GM19324 (cell line): Measurements from ENCODE around the gene RBM20.
"Not testable (repeated sequence)": the region's sequence is repeated elsewhere in the genome, so short reads cannot be mapped to it uniquely, and the experiment has no call there.

Source experiments
- ATAC-seq: cut with Tn5 transposase; IDR thresholded peaks from one replicate; pipeline ENCODE4 v1.9.1; 2021; ENCODE audit warnings: mild to moderate bottlenecking, moderate library complexity; ENCODE audit not compliant: unreplicated experiment, low FRiP score

RBM20 gene

DNA sequence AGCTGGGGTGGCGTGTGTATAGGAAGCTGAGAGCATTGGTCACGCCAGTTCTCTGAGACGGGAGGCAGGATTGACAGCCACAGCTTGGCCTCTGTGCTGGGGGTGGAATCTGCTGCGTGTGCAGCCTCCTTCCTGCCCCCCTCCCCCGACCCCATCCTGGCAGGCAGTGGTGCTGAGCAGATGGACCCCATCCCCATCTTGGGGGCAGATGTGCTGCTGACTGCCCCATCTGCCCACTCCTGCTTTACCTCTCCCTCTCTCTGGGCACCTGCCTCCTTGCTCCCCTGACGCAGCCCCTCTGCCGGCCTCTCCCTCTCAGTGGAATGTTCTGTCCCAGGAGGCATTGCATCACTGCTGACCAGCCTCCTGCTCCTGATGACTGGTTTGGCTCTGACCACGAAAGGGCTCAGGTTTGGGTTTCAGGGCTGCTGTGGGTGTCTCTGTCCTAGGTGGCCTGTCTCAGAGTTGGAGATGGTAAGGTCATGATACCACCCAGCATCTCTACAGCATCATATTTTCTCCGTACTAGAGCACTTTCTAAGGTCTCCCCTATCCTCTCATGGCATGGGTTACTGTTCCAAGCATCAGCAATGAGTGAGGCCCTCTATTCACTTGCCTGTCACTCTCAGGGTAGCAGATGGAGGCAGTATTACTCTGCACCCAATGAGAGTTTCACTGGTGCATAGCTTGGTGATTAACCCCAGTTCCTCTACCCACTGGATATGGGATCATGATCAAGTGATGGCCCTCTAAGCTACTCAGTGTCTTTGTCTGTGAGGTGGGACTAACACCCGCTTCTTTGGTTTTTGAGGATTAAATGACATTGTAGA is 81.9 kb downstream of the RBM20 start:
- no peak for ATAC-seq

DNA sequence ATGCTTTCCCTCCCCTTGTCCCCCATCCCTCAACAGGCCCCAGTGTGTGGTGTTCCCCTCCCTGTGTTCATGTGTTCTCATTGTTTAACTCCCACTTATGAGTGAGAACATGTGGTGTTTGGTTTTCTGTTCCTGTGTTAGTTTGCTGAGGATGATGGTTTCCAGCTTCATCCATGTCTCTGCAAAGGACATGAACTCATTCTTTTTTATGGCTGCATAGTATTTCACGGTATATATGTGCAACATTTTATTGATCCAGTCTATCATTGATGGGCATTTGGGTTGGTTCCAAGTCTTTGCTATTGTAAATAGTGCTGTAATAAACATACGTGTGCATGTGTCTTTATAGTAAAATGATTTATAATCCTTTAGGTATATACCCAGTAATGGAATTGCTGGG is 83.6 kb downstream of the RBM20 start:
- not testable (repeated sequence) for ATAC-seq

DNA sequence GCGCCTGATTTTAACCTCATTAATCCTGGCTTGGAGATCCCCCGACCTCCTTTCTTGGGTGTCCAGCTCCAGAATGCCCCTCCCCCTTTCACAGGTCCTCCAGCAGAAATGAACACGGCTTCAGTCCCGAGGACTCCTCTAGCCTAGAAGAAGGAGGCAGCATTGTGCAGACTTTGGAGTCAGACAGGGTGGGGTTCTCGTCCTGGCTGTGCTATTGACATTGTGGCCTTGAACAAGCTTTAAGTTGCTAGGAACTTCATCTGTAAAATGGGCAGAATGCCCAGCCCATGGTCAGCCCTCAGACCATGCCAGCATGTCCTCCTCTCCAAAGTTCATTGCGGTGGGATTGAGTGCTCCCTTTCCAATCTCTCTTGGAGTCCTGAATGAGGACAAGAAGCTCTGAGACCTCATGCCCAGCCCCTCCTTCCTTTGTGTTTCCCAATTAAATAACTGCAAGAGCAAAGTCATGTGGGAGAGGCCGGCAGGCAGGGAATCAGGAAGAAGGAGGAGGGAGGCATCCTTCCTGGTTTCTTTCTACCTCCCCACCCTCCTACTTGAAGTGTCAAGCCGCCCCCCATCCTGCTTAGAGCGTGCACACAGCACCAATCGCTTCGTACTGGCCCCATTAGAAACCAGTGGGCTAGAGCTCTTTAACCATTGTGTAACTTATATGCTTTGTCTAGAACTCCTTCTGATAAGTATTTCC is 86.4 kb downstream of the RBM20 start:
- ATAC-seq: no peak

DNA sequence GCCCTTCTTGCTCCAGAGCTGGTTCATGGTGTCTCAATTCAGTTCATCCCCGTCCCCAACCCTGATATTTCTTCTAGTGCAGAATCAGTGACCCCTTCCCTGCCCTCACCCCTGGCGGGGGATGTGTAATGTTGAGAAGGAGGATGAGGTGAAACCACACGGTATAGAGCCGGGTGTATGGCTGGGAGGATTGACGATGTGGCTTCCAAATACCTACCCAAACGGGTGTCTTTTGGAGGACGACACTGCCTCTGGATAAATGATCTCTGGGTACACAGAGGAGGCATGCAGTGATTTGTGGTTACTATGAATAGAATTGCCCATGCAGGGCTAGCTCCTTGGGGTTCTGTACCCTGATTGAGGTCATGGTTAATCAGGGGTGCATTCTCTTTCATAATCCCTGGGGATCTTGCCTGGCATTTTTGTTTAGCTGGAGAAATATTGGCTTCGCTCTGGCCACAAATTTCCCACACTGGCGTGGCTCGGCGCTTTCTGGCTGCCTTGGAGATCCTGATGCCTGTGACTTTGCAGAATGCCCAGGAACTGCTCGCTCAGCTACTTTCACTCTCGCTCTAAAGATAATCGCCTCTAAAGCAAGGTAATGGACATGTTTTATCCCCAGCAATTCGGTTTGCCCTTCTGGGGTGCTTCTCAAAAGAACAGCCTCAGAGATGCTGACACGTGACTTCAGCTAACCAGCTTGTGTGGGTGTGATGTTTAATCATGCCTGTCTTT is 89.2 kb downstream of the RBM20 start:
- no peak for ATAC-seq

GRCh38 chr10:110735620-110736027 is 91.5 kb downstream of the RBM20 start:
- ATAC-seq: no peak

GRCh38 chr10:110737886-110738634 is 93.9 kb downstream of the RBM20 start:
- no peak for ATAC-seq

- ATAC-seq: no peak
Measured at GRCh38 chr10:110739811-110740271, 95.7 kb downstream of the RBM20 start.

DNA sequence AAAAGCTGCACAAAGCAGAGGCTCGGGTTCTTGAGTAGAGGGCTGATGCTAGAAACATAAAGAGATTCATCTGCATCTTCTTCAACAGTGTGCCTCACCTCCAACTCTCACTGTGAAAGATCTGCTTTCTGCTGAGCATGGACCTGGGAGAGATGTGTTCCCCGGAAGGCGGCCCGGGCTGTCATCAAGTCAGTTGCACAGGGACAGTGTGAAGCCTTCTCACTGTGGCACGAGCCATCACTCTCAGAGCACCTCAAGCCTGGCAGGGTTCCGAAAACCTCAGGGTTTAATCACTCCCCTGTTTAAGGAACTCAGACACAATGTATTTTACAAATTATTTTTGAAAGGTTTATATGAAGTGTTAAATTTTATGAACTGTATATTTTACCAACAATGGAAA is 98.7 kb downstream of the RBM20 start:
- ATAC-seq: no peak

DNA sequence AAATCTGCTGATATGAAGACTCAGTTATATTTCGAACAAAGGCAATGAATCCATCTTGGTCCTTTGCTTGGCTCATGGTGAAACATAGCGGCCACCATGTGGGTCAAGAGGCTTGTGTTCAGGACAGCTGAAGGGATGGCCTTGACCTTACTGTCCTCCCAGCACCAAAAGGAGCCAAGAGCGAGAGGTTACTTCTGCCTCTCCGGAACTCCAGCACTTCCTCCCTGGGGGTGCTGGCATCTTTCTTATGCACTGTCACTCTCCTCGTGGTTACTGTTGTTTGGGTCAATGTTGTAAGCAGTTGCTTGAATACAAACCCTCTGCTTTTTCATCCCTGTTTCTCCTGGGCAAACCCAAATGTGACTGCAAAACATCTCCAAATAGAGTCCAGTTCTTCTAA is 100.6 kb downstream of the RBM20 start:
- ATAC-seq: no peak

GRCh38 chr10:110746254-110746826 is 102.2 kb downstream of the RBM20 start:
- ATAC-seq: no peak

DNA sequence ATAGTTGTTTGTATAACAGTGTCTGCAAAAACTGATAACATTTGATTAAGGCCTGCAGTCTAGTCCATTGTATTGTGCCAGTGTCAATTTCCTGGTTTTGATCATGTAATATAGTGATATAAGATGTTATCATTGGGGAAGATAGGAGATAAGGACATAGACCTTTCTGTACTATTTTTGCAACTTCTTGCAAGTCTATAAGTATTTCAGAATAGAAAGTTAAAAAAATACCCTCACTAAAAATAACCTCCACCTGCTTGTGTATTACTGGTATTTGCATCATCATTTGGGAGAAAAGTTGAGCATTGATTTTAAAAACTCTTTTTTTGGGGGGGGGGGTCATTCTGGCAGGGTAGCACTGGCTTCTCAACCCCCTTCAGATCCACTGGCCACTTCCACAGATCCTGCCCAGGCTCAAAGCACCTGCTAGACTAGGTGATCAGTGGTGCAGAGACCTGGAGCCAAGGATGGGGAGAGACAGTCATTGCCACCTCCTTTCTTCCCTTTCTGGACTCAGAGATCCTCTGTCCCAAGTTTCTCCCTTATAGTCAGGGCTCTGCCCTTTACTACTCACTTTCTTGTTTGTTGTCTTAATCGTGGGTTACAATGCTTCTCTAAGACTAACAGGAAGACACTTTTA is 103.0 kb downstream of the RBM20 start:
- no peak for ATAC-seq

DNA sequence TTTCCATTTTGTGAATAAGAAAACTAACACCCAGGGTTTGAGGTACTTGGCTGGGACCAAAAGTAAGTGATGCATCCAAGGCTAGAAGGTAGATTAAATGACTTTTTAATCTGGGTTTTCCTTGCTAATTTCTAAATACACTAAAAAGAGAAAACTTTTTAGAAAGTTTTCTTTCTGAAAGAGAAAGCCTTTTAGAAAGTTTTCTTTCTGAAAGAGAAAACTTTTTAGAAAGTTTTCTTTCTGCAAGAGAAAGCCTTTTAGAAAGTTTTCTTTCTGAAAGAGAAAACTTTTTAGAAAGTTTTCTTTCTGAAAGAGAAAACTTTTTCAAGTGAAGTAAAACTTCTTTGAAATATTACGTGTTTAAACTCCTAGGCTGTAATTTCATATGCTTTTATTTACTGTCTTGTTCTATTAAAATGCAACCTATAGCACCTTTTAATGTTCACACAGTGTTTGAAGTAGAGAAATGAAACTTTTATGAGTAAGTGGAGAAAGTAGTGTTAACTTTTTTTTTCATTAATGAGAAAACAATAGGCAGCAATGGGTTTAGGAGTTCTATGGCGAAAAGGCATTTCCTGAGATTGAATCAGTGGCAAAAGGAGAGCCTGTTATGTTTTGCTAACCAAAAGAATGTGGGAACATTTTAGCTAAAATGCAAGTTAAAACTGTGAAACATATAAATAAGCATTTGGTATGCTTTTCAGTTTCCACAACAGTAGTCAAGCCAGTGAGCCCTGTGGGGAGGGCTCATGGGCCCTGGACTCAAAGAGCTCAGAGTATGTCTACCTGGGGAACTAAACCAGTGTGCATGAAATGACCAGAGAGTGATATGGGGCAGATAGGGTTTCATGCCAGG is 103.7 kb downstream of the RBM20 start:
- no peak for ATAC-seq

DNA sequence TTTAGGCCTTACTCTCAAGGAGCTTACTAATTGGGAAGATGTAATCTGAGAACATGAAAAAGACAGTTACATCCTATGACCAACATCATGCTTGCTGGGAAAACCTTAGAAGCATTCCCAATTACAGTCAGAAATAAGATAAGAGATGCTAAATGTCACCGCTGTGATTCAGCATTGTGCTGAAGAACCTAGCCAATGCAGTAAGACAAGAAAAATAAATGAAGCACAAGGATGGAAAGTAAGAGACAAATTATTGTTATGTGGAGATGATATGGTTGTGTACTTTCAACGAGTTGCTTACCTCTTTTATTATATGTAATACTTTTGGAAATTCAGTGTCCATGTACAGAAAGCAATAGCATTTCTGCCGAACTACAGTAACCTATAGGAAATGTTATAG is 104.8 kb downstream of the RBM20 start:
- ATAC-seq: no peak

GRCh38 chr10:110750931-110751330 is 106.8 kb downstream of the RBM20 start:
- ATAC-seq: no peak

DNA sequence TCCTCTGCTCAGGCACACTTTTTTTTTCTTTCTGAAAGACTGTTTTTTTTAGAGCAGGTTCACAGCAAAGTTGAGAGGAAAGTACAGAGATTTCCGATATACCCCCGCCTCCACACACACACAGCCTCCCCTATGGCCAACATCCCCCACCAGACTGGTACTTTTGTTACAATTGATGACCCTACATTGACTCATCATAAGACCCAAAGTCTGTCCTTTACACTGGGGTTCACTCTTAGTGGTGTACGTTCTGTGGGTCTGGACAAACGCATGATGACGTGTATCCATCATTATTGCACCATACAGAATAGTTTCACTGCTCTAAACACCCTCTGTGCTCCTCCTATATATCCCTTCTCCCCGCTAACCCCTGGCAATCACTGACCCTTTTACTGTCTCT is 107.7 kb downstream of the RBM20 start:
- ATAC-seq: no peak

GRCh38 chr10:110753462-110753861 is 109.3 kb downstream of the RBM20 start:
- ATAC-seq: no peak

DNA sequence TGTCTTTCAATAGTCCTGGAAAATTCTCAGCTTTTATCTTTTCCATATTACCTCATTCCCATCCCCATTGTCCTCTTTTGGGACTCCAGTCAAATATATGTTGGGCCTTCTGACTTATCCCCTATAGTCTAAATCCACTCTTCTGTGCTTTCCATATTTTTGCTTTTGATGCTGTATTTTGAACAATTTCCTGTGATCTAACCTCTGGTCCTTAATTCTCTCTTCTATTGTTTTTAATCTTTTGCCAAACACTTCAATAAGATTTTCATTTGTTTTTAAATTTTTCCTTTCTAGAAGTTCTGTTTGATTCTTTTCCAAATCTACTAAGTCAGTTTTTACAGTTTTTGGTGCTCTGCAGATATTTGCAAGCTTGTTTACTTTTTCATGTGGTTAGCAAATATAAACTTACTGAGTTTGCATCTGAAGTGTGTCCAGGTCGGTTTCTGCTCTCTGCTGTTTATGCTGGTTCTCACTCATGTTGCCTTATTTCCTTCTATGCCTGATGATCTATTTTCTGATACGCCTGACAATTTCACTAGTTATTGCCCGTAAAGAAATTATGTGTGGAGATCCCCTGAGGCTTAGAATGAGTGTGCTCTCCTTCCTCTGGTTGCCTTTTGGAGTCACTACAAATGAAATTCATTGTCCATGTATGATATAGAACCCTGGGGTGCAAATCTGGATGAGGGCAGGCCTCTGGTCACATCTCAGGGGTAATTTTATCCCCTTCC is 110.4 kb downstream of the RBM20 start:
- no peak for ATAC-seq

DNA sequence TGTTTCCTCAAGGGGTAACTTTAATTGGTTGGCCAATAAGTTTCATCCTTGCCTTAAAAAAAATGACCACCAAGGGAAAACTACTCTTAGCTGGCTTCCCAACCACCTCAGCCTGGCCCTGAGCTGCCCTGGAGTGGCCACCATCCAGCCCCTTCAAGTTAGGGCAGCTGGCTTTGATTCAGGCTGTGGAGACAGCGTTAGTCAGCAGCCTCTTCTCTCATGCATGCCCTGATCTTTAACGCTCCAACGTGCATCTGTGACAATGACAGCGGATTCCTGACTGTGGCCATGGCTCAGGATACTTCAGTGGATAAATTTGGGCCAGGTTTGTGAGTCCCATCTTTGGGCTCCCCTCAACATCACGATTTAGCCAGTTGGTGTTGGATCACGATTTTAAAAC is 111.6 kb downstream of the RBM20 start:
- no peak for ATAC-seq
